Effector memory CD4-positive, alpha-beta T cell (primary cell): ENCODE data around the gene CCDC187.

Source experiments
- DNase-seq, 3 donors: peaks; one replicate each; pipeline ENCODE4 v3.0.0-alpha.2; 2020
- H3K27ac ChIP-seq: 2 replicates; pipeline ENCODE4 v1.7.0; 2013; ENCODE audit warnings: mild to moderate bottlenecking, low read length, moderate library complexity; ENCODE audit not compliant: insufficient read depth, poor library complexity, severe bottlenecking
- H3K27me3 ChIP-seq: replicated peaks from 2 replicates; pipeline ENCODE4 v1.7.0; 2013; ENCODE audit warnings: mild to moderate bottlenecking, low read length; ENCODE audit not compliant: insufficient read depth, control insufficient read depth, poor library complexity, severe bottlenecking
- H3K36me3 ChIP-seq: 2 replicates; pipeline ENCODE4 v1.7.0; 2013; ENCODE audit warnings: mild to moderate bottlenecking, low read length, moderate library complexity; ENCODE audit not compliant: control insufficient read depth, insufficient read depth
- H3K4me1 ChIP-seq: 2 replicates; pipeline ENCODE4 v1.7.0; 2013; ENCODE audit warnings: low read length, mild to moderate bottlenecking; ENCODE audit not compliant: control insufficient read depth, insufficient read depth, poor library complexity, severe bottlenecking
- H3K4me3 ChIP-seq: 2 replicates; pipeline ENCODE4 v1.7.0; 2013; ENCODE audit warnings: low read length, low read depth, mild to moderate bottlenecking; ENCODE audit not compliant: insufficient read depth, poor library complexity, severe bottlenecking
- H3K9me3 ChIP-seq: 2 replicates; pipeline ENCODE4 v1.7.0; 2013; ENCODE audit warnings: mild to moderate bottlenecking, low read length, moderate library complexity; ENCODE audit not compliant: control insufficient read depth

The CCDC187 gene

GRCh38 chr9:136246849-136247550, 56.9 kb downstream of the CCDC187 start:
- Histone ChIP-seq H3K9me3 (no peaks in the 10 kb centered on the region), H3K4me3 (no peak overlapping the region), H3K27ac (no peak overlapping the region), H3K27me3 (no peaks in the 10 kb centered on the region), H3K36me3 (no peaks in the 10 kb centered on the region), H3K4me1 (peaks cover 25% of the 10 kb centered on the region)
- DNase-seq, result no peak

GRCh38 chr9:136245219-136246150, 58.4 kb downstream of the CCDC187 start, which contains the start of gene QSOX2:
Gene QSOX2 (minus strand): TSS chr9:136245812. CDS start chr9:136245803, 9 bp downstream.
- Histone ChIP-seq H3K4me3 (peak within 1 kb of the TSS; percentile 58), H3K36me3 (no peaks in the 10 kb centered on the region), H3K9me3 (no peaks in the 10 kb centered on the region), H3K27me3 (no peaks in the 10 kb centered on the region), H3K27ac (peak within 1 kb of the TSS; percentile 30), H3K4me1 (peaks cover 25% of the 10 kb centered on the region)
- DNase-seq, result peak; percentile 73 to 79 (median 77)

- no peak for DNase-seq
- H3K4me1 ChIP-seq, result peaks cover 25% of the 10 kb centered on the region
- H3K36me3 ChIP-seq, result no peaks in the 10 kb centered on the region
- H3K27me3 ChIP-seq, result no peaks in the 10 kb centered on the region
- H3K27ac ChIP-seq, result peak overlapping the region; percentile 30
- peak overlapping the region; percentile 58 for H3K4me3 ChIP-seq
- H3K9me3 ChIP-seq, result no peaks in the 10 kb centered on the region
These were observed 59.0 kb downstream of the CCDC187 start for GRCh38 chr9:136244969-136245218.

- Histone ChIP-seq H3K4me3 (peak overlapping the region; percentile 58), H3K27ac (peak overlapping the region; percentile 30), H3K4me1 (peaks cover 25% of the 10 kb centered on the region), H3K9me3 (no peaks in the 10 kb centered on the region), H3K27me3 (no peaks in the 10 kb centered on the region), H3K36me3 (no peaks in the 10 kb centered on the region)
- peak in 1 of 3 donors; percentile 11 for DNase-seq
These were observed 59.5 kb downstream of the CCDC187 start for GRCh38 chr9:136244122-136244968.

- no peak overlapping the region for H3K4me3 ChIP-seq
- peak overlapping the region; percentile 5 for H3K27ac ChIP-seq
- no peaks in the 10 kb centered on the region for H3K9me3 ChIP-seq
- H3K4me1 ChIP-seq, result peaks cover 25% of the 10 kb centered on the region
- H3K27me3 ChIP-seq, result no peaks in the 10 kb centered on the region
- DNase-seq, result no peak
- H3K36me3 ChIP-seq, result no peaks in the 10 kb centered on the region
These were observed 60.3 kb downstream of the CCDC187 start for GRCh38 chr9:136243631-136244030.

- H3K27ac ChIP-seq, result no peak overlapping the region
- DNase-seq, result no peak
These were observed 60.9 kb downstream of the CCDC187 start for GRCh38 chr9:136242918-136243525.

GRCh38 chr9:136242248-136242647, 61.6 kb downstream of the CCDC187 start:
- no peaks in the 10 kb centered on the region for H3K36me3 ChIP-seq
- H3K4me3 ChIP-seq, result no peak overlapping the region
- H3K9me3 ChIP-seq, result no peaks in the 10 kb centered on the region
- H3K27ac ChIP-seq, result no peak overlapping the region
- peaks cover 25% of the 10 kb centered on the region for H3K4me1 ChIP-seq
- DNase-seq, result no peak
- no peaks in the 10 kb centered on the region for H3K27me3 ChIP-seq

More at GRCh38 chr9:136242918-136243525, 60.9 kb downstream of the CCDC187 start:
- Histone ChIP-seq H3K4me1 (peaks cover 25% of the 10 kb centered on the region), H3K27me3 (no peaks in the 10 kb centered on the region), H3K4me3 (no peak overlapping the region), H3K36me3 (no peaks in the 10 kb centered on the region), H3K9me3 (no peaks in the 10 kb centered on the region)

GRCh38 chr9:136241542-136241941, 62.4 kb downstream of the CCDC187 start:
- H3K36me3 ChIP-seq, result peaks cover 3% of the 10 kb centered on the region
- H3K27ac ChIP-seq, result no peak overlapping the region
- peaks cover 25% of the 10 kb centered on the region for H3K4me1 ChIP-seq

GRCh38 chr9:136240941-136241340, 63.0 kb downstream of the CCDC187 start:
- no peaks in the 10 kb centered on the region for H3K27me3 ChIP-seq
- H3K9me3 ChIP-seq, result no peaks in the 10 kb centered on the region
- H3K36me3 ChIP-seq, result peaks cover 9% of the 10 kb centered on the region
- H3K27ac ChIP-seq, result no peak overlapping the region
- DNase-seq, result no peak
- peaks cover 22% of the 10 kb centered on the region for H3K4me1 ChIP-seq
- H3K4me3 ChIP-seq, result no peak overlapping the region

More at GRCh38 chr9:136241542-136241941, 62.4 kb downstream of the CCDC187 start:
- Histone ChIP-seq H3K9me3 (no peaks in the 10 kb centered on the region), H3K27me3 (no peaks in the 10 kb centered on the region), H3K4me3 (no peak overlapping the region)
- no peak for DNase-seq
